ENCODE measurements around the gene IFNGR2. TPM values are rescaled to one million over a fixed set of nuclear protein-coding genes. Genes with fewer than 3 reads are reported as not detected.
"Not testable (repeated sequence)": the region's sequence is repeated elsewhere in the genome, so short reads cannot be mapped to it uniquely, and the experiment has no call there.

Gene IFNGR2
- total and polyA plus RNA-seq, 2 experiments from 2014 or later = 92.8 to 113 TPM

GRCh38 chr21:33403786-33404585, 773 bp downstream of the IFNGR2 start:
- H3K79me2 ChIP-seq (ENCODE audit: insufficient read depth) = peaks cover 55% of the 10 kb centered on the region

GRCh38 chr21:33406493-33406892, 3.3 kb downstream of the IFNGR2 start:
- WGBS, 2 experiments (ENCODE audit: low coverage in 1 of 2, low lambda C conversion rate in 2 of 2, missing lambda C conversion rate in 2 of 2) = 67 to 75% methylated on average over 5 of the region's 5 CpGs
- in situ Hi-C loops (cut with MboI) = no loop called here
- H3K4me1 ChIP-seq (ENCODE audit: insufficient read depth) = peaks cover 29% of the 10 kb centered on the region
- no peak overlapping the region for H2AFZ ChIP-seq
- H3F3A ChIP-seq (ENCODE audit: insufficient read depth) = peaks cover 44% of the 10 kb centered on the region
- no peak overlapping the region for H3K4me2 ChIP-seq (ENCODE audit: unreplicated experiment)
- H4K20me1 ChIP-seq (ENCODE audit: insufficient read depth) = 0 out of 2 replicates have a peak, but pooled peaks cover 5% of the 10 kb centered on the region
- no peaks in the 10 kb centered on the region for H3K9me3 ChIP-seq (ENCODE audit: low read depth)
- no peak overlapping the region for H3K9ac ChIP-seq
- H3K27me3 ChIP-seq (replicated peaks; ENCODE audit: insufficient read depth) = no peaks in the 10 kb centered on the region
- H3K36me3 ChIP-seq (ENCODE audit: low read depth) = peaks cover 3% of the 10 kb centered on the region; the same call in 1 of the 2 replicates
- no peaks in the 10 kb centered on the region for H3K9me2 ChIP-seq (ENCODE audit: insufficient read depth)
- peaks cover 80% of the 10 kb centered on the region for H3K79me2 ChIP-seq (ENCODE audit: insufficient read depth)
- no peak overlapping the region; the same call in 1 of the 2 replicates for H3K27ac ChIP-seq
- TF ChIP-seq EZH2phosphoT487 (IDR thresholded peaks at IDR 0.05; ENCODE audit: insufficient read depth, low read depth) (no peak), EZH2 (IDR thresholded peaks at IDR 0.05; ENCODE audit: insufficient read depth, poor library complexity, severe bottlenecking) (no peak)
- no peak overlapping the region for H3K4me3 ChIP-seq
- DNase-seq = no peak

More at GRCh38 chr21:33403786-33404585, 773 bp downstream of the IFNGR2 start:
- 0 to 2% methylated on average over 28 to 40 of the region's 47 CpGs for WGBS, 2 experiments (ENCODE audit: low coverage in 1 of 2, low lambda C conversion rate in 2 of 2, missing lambda C conversion rate in 2 of 2)
- H3K9ac ChIP-seq = peak overlapping the region; percentile 97
- H3K4me3 ChIP-seq = peak overlapping the region; percentile 87
- H3K4me2 ChIP-seq (ENCODE audit: unreplicated experiment) = peak overlapping the region; percentile 94
- peak; percentile 86 for DNase-seq
- H3F3A ChIP-seq (ENCODE audit: insufficient read depth) = peaks cover 39% of the 10 kb centered on the region
- H4K20me1 ChIP-seq (ENCODE audit: insufficient read depth) = 0 out of 2 replicates have a peak, but pooled peaks cover 5% of the 10 kb centered on the region
- TF ChIP-seq EZH2phosphoT487 (IDR thresholded peaks at IDR 0.05; ENCODE audit: insufficient read depth, low read depth) = no peak
- no peak for TF ChIP-seq EZH2 (IDR thresholded peaks at IDR 0.05; ENCODE audit: insufficient read depth, poor library complexity, severe bottlenecking)
- H3K9me2 ChIP-seq (ENCODE audit: insufficient read depth) = no peaks in the 10 kb centered on the region
- peak overlapping the region; percentile 64 for H2AFZ ChIP-seq
- H3K9me3 ChIP-seq (ENCODE audit: low read depth) = no peaks in the 10 kb centered on the region
- in situ Hi-C loops (cut with MboI) = no loop called here
- H3K27ac ChIP-seq = peak overlapping the region; percentile 87
- H3K27me3 ChIP-seq (replicated peaks; ENCODE audit: insufficient read depth) = no peaks in the 10 kb centered on the region
- peaks cover 24% of the 10 kb centered on the region for H3K4me1 ChIP-seq (ENCODE audit: insufficient read depth)
- H3K36me3 ChIP-seq (ENCODE audit: low read depth) = no peaks in the 10 kb centered on the region

DNA sequence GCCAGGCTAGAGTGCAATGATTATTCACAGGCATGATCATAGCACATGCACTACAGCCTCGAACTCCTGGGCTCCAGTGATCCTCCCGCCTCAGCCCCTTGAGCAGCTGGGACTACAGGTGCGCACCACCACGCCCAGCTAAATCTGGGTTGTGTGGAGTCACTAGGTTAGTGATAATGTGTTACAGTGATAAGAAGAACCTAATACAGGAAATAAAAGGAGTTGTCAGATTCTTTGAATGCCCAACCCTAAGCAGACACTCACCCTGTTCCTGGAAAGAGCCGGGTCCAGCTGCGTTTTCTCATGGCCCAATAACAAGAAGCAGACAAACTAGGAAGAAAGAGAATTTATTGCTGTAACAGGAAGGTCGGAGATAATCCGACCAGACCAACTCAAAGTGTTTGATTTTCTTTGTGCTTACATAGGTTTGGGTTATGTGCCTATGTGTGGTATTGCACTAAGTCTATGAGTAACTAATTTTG, 8.8 kb downstream of the IFNGR2 start:
- no peaks in the 10 kb centered on the region for H3K27me3 ChIP-seq (replicated peaks; ENCODE audit: insufficient read depth)
- peaks cover 11% of the 10 kb centered on the region for H3K4me1 ChIP-seq (ENCODE audit: insufficient read depth)
- peaks cover 20% of the 10 kb centered on the region for H3F3A ChIP-seq (ENCODE audit: insufficient read depth)
- H4K20me1 ChIP-seq (ENCODE audit: insufficient read depth) = no peaks in the 10 kb centered on the region; the same call in 1 of the 2 replicates
- no peak for DNase-seq
- H3K9me2 ChIP-seq (ENCODE audit: insufficient read depth) = no peaks in the 10 kb centered on the region
- H3K27ac ChIP-seq = no peak overlapping the region
- H3K4me2 ChIP-seq (ENCODE audit: unreplicated experiment) = no peak overlapping the region
- WGBS, 2 experiments (ENCODE audit: low coverage in 1 of 2, low lambda C conversion rate in 2 of 2, missing lambda C conversion rate in 2 of 2) = 57 to 61% methylated on average over 8 of the region's 8 CpGs
- peaks cover 27% of the 10 kb centered on the region; the same call in 1 of the 2 replicates for H3K36me3 ChIP-seq (ENCODE audit: low read depth)
- in situ Hi-C loops (cut with MboI) = no loop called here
- no peak overlapping the region for H3K4me3 ChIP-seq
- H3K9me3 ChIP-seq (ENCODE audit: low read depth) = no peaks in the 10 kb centered on the region
- no peak overlapping the region for H2AFZ ChIP-seq
- peaks cover 100% of the 10 kb centered on the region for H3K79me2 ChIP-seq (ENCODE audit: insufficient read depth)
- TF ChIP-seq EZH2 (IDR thresholded peaks at IDR 0.05; ENCODE audit: insufficient read depth, poor library complexity, severe bottlenecking) (no peak), EZH2phosphoT487 (IDR thresholded peaks at IDR 0.05; ENCODE audit: insufficient read depth, low read depth) (no peak)
- no peak overlapping the region for H3K9ac ChIP-seq

GRCh38 chr21:33412439-33412831, 9.2 kb downstream of the IFNGR2 start:
- peaks cover 24% of the 10 kb centered on the region for H3F3A ChIP-seq (ENCODE audit: insufficient read depth)
- peaks cover 11% of the 10 kb centered on the region for H3K4me1 ChIP-seq (ENCODE audit: insufficient read depth)
- H4K20me1 ChIP-seq (ENCODE audit: insufficient read depth); H3K4me2 ChIP-seq (ENCODE audit: unreplicated experiment); H3K27me3 ChIP-seq (replicated peaks; ENCODE audit: insufficient read depth); H2AFZ ChIP-seq; H3K27ac ChIP-seq; in situ Hi-C loops (cut with MboI); H3K9me3 ChIP-seq (ENCODE audit: low read depth); H3K9ac ChIP-seq; DNase-seq; H3K4me3 ChIP-seq; H3K9me2 ChIP-seq (ENCODE audit: insufficient read depth): not testable (repeated sequence)
- peaks cover 100% of the 10 kb centered on the region for H3K79me2 ChIP-seq (ENCODE audit: insufficient read depth)
- peaks cover 32% of the 10 kb centered on the region for H3K36me3 ChIP-seq (ENCODE audit: low read depth)
- 90 to 91% methylated on average over 12 of the region's 12 CpGs for WGBS, 2 experiments (ENCODE audit: low coverage in 1 of 2, low lambda C conversion rate in 2 of 2, missing lambda C conversion rate in 2 of 2)

Data from GM23248 (cell line).